SKM-1 (cell line): ENCODE measurements around the gene YAP1.

Source experiments
- DNase-seq: peaks from one replicate; lab custom pipeline; 2025; ENCODE audit not compliant: unreplicated experiment; lab: John Stamatoyannopoulos, UW

Gene YAP1

GRCh38 chr11:102109896-102110760 lies at the start of gene YAP1:
Gene YAP1, plus strand, starts transcription at chr11:102110447. Its CDS starts 402 bp downstream, at chr11:102110849.
- DNase-seq, result peak; percentile 37

- DNase-seq, result no peak
These were observed 49.0 kb upstream of the YAP1 start for GRCh38 chr11:102061276-102061675.

GRCh38 chr11:102062106-102062505 lies 48.1 kb upstream of the YAP1 start:
- DNase-seq, result no peak

GRCh38 chr11:102064316-102064715 lies 45.9 kb upstream of the YAP1 start:
- DNase-seq, result no peak

GRCh38 chr11:102070766-102071165 lies 39.5 kb upstream of the YAP1 start:
- no peak for DNase-seq

- DNase-seq, result no peak
These were observed 38.5 kb upstream of the YAP1 start for GRCh38 chr11:102071497-102072472.

GRCh38 chr11:102073253-102073652 lies 37.0 kb upstream of the YAP1 start:
- no peak for DNase-seq

- no peak for DNase-seq
These were observed 30.6 kb upstream of the YAP1 start for GRCh38 chr11:102079625-102080024.

- DNase-seq, result no peak
These were observed 28.9 kb upstream of the YAP1 start for GRCh38 chr11:102081313-102081712.

- no peak for DNase-seq
These were observed 24.2 kb upstream of the YAP1 start for GRCh38 chr11:102085864-102086551.

- DNase-seq, result no peak
These were observed 13.1 kb upstream of the YAP1 start for GRCh38 chr11:102097186-102097585.

- DNase-seq, result no peak
These were observed 10.5 kb upstream of the YAP1 start for GRCh38 chr11:102099755-102100154.

- no peak for DNase-seq
These were observed 1.4 kb upstream of the YAP1 start for GRCh38 chr11:102108734-102109440.

- DNase-seq, result no peak
These were observed 439 bp downstream of the YAP1 start for GRCh38 chr11:102110761-102111010.

GRCh38 chr11:102111011-102111786 lies 952 bp downstream of the YAP1 start:
- DNase-seq, result no peak

GRCh38 chr11:102111787-102112508 lies 1.7 kb downstream of the YAP1 start:
- no peak for DNase-seq

GRCh38 chr11:102112509-102112821 lies 2.2 kb downstream of the YAP1 start:
- DNase-seq, result no peak

- no peak for DNase-seq
These were observed 3.8 kb downstream of the YAP1 start for GRCh38 chr11:102114032-102114431.

GRCh38 chr11:102115557-102115956 lies 5.3 kb downstream of the YAP1 start:
- DNase-seq, result no peak
